GM19452 (cell line): ENCODE data around the gene OSBPL5.
"Not testable (repeated sequence)": the region's sequence is repeated elsewhere in the genome, so short reads cannot be mapped to it uniquely, and the experiment has no call there.

Experiments used
- ATAC-seq: cut with Tn5 transposase; IDR thresholded peaks from one replicate; pipeline ENCODE4 v1.9.1; 2021; ENCODE audit not compliant: unreplicated experiment

OSBPL5 gene

DNA sequence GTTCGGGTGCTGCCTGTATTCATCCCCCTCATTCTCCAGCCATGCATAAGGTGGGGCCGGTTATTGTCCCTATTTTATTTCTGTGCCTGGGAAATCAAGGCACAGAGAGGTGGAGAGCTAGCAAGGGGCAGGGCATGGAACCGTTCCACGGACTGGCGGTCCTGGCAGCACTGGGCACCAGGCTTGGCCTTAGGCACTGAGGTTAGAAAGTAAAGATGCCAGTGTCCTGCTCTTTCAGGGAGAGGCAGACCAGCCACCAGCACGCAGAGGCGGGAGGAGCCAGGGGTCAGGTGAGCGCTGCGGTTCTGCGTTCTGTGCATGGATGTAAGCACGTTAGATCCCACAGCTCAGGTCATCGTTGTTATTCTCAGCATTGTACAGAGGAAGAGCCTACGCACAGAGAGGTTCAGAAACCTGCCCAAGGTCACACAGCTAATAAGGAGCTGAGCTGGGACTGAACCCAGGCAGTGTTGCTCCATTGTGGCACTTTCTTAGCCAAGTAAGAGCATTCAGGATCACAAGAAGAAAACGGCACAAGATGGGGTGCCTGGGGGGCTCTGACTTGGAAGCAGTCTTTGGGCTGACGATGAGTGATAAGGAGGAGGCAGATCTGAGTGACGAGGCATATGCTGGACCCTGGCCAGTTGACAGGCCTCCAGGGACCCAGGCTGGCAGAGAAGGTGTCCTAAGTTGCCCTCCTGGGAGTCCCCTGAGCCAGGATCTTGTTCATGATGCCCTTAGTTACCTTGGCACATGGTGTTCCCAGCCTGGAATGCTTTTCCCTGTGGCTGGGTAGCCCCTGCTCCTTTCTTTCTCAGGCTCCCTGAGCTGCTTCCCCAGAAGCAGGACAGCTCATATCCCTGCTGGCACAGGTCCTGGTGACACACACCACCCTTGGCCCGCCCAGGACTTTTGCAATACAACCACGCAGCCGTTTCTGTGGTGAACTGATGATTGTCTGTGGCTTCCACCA lies 41.1 kb downstream of the OSBPL5 start:
- ATAC-seq = no peak

DNA sequence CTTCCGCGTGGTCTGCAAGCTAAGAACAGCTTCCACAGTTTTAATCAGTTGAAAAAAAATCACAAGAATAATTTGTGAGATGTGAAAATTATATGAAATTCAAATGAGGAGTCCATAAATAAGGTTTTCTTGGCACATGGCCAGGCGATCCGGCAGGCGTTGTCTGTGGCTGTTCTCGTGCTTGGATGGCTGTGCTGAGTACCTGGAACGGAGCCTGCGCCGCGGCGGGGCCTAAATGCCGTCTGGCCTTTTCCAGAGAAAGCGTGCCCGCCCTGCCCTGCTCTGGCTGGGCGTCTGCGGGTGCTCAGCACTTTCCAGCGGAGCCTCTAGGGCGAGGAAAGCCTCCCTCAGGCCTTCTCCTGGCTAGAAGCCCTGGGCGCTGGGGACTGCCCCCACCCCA lies 41.8 kb downstream of the OSBPL5 start:
- ATAC-seq = no peak

DNA sequence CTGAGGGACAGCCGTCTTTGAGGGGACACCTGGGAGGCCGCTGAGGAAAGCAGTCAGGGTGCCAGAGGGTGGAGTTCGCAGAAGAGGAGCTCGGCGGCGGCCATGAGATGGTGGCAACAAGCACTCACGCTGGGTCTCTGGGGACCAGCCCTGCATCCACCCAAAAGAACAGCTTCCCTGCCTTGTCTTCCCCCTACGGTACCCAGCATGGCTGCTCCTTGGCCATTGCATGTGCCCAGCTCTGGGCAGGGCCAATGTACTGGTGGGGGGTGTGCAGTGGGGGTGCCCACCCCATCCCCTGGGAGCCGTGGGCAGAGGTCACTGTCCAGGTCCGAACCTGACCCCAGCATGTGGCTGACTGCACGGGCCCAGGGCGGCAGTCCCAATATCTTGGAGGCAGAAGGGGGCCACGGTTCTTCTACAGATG lies 42.3 kb downstream of the OSBPL5 start:
- no peak for ATAC-seq

DNA sequence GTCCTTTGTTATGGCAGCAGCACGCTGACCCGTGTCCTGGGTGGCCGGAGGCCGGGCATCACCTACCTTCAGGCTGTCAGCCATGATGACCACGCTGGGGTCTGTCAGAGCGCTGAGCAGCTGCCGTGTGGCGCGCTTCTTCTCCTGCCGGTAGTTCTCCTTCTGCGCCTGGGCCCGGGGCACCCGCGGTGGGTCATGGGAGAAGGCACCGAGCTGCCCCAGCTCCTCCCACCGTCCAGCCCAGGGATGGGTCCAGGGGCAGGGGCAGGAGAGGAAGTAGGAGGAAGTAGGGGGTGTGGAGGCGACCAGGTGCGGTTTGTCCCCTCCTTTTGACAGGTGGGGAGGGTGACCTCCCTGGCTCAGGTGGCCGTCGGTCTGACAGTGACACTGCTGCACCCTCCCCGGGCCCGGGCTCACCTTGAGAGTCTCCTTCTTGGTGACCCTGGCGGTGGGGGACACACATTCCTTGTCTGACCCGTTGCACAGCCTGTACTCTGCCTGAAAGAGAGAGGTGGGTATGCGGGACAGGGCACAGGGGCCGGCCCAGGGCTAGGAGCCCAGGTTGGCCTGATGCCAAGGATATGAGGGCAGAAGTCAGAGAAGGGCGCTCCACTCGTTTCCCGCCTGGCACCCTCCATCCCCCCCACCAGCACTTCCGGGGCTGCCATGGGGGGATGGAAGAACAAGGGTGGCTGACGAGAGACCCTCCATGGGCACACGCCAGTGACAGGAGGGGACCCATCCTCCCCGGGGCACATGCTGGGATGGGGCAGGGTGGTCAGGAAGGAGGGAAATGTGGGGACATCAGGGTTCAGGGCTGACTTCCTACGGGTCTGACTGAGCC lies 43.0 kb downstream of the OSBPL5 start:
- no peak for ATAC-seq

DNA sequence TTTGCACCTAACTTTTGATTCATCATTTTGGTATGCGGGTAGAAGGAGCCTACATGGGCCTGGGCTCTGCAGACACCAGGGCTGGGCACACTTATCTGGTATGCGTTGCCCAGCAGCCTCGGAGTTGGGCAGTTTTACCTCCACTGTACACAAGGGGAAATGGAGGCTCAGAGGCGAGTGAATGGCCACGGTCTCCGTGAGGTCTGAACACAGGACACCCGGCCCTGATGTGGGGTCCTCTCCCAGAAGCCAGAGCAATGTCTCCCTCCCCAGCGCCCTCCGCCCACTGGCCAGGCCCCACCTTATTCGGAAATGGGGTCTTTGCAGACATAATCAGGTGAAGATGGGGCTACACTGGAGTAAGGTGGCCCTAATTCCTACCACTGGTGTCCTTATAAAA lies 43.7 kb downstream of the OSBPL5 start:
- ATAC-seq = no peak

DNA sequence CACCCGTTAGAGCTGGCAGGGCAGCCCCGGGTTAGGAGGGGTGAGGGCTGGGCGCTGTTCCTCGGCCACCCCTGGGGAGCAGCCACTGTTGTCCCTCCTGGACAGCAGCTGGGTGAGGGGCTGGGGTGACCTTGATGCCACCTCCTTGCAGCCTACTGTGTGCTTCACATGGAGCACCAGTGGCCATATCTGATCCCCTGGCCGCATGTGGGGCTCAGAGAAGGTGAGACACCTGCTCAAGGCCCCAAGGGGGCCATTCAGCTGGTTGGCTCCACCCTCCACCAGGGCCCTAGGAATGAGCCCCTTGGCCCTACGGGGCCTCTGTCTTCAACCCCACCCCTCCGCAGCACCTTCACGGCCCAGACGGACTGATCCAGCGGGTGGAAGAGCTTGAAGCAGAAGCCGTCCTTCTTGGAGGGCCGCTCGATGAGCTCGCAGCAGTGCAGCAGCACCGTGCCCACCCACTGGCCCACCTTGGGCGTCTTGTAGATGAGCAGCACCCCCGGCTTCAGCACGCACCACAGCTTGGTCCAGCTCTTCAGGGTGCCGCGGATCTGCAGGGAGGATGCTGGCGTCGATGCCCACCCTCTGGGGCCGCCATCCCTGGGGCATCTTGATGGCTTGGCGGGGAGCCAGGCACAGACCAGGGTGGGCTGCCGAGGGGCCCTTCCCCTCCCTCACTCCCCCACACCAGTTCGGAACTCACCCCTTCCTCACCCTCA lies 44.9 kb downstream of the OSBPL5 start:
- ATAC-seq = no peak

DNA sequence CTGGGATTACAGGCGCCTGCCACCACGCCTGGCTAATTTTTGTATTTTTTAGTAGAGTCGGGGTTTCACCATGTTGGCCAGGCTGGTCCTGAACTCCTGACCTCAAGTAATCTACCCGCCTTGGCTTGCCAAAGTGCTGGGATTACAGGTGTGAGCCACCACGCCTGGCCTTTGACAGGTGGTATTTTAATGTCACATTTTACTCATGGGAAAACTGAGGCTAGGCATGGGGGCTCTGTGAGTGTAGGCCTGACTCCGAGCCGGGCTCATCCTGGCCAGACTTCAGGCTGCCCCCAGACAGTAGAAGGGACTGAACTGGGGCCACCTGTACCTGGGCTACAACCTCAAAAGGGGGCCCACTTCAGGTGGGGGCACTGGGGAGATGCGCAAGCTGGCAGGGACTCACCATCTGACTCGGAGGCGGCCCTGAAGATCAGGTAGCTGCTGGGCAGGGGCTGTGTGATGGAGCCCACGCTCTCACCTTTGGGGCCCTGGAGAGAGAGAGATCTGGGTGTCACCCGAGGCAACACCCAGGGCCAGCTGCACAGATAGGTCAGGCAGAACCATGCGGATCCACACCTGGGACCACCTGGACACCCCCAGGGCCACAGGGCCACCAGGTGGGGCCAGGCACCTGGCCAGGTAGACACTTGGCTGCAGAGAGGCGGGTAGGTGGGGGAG lies 45.8 kb downstream of the OSBPL5 start:
- ATAC-seq = no peak

DNA sequence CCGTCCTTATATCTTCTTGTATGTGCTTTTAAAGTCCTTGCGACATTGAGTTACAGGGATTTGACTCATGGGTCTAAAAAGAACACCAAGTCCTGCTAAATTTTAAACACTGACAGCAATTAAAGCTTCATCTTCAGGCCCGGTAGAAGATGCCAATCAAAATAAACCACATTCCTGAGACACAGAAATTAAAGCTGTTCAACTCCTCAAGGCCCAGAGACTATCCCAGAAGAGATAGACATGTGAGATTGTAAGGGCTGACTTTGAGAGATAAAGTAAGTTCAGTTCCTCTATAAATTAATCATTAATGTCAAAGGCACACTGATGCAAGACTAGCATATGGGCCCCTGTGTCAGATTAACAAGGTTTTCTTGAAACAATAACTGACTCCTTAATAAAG lies 49.8 kb downstream of the OSBPL5 start:
- no peak for ATAC-seq

DNA sequence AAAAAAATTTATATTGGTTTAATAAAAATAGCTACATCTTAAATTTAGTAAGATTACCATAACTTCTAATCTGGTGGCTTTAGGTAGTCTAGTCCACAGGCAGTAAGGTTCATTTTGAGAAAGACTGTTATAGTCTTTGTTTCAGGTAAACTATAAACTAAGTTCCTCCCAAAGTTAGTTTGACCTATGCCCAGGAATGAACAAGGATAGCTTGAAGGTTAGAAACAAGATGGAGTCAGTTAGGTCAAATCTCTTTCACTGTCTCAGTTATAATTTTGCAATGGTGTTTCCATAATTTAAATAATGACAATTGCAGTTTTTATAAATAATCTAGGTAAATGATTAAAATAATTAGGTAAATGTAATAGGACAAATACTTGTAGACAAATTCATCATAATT lies 51.4 kb downstream of the OSBPL5 start:
- not testable (repeated sequence) for ATAC-seq

DNA sequence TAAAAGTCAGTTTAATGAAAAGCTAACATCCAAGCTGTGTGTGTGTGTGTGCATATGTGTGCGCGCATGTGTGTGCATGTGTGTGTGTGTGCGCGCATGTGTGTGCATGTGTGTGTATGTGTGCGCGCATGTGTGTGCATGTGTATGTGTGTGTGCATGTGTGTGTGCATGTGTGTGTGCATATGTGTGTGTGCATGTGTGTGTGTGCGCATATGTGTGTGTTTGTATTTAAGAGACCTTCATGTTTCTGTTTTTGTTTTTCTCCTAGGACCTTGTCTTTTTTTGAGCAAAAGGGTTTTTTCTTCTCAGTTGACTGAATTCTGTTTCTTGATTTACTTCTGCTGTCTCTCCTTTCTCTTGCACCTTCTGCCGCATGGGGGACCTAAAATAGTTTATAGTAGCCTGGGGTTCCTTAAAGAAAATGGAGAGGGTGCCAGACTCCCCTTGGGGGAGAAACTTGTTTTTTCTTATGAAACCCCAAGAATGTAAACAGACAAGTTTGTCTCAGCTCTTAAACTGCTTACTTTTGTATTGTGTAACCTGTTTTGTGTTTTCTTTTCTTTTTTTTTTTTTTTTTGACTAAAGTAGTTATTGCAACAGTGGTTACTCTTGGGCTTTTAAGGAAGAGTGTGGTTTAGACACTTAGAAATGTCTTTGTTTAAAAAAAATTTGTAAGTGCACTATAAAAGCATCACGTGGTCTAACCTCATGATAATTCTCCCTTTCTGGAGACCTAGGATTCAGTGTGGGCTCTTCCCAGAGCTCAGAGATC lies 53.0 kb downstream of the OSBPL5 start:
- ATAC-seq = no peak

DNA sequence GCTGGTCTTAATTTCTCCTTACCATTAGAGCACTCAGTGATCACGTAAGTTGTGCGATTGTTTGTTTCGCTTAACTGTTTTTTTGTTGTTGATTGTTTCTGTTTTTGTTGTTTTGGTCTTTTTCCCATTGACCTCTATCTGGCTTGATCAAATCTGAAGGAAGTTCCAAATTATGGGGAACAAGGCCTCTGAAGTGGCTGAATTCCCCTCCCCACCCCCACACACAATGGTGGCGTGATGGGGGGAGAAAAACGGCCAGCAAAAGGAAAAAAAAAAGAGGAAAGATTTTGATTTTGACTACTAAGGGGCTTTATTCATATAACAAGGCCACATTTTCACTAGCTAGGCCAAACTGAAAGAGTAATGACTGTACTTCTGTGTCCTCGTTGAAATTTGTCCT lies 53.6 kb downstream of the OSBPL5 start:
- ATAC-seq = no peak

DNA sequence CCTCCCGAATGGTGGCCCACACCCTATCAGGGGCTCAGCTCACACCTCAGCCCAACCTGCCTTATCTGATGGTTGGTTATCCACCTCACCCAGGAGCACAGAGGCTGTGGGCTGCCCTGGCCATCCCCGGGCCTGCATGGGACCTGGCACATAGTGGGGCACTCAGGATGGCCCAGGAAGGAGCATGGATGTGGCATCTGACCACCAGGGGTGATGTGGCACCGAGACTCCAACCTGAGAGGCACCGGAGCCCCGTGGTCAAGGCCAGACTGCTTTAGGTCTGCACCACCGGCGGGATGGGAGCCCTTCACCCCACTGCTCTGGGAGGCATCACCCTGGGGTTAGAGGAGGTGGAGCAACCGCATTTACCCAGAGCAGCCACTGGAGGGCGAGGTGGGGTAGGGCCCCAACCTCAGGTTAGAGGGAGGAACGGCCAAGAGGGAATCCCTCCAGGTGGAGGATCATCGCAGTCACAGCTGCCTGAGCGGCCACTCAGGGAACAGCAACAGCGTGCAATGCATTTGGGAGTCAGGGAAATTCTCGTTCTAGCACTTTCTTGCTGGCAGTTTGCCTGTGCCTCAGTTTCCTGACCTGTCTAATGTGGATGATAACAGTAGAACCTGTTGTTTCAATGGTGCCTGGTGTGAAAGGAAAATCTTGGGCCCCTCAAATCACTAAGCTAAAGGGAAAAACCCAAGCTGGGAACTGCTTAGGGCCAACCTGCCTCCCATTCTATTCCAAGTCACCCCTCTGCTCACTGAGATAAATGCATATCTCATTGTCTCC lies 55.0 kb downstream of the OSBPL5 start:
- no peak for ATAC-seq

DNA sequence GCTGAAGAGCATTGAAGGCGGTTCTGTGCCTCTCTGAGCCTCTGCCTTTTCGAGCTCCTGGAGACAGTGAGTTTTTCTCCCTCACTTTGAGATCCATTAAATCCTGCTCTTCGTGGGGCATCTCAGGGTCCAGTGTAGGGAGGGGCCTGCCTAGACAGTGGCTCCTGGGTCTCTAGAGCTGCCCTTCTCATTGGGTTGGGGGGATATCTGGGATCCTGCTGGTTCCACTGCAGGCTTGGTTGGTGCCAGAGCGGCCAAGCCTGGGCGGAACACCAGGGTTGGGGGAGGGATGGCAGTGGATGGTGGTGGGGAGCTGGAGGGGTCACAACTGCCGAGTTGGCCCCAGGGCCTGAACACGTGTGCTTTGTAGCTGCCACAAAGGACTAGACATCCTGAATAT lies 55.7 kb downstream of the OSBPL5 start:
- ATAC-seq = no peak

DNA sequence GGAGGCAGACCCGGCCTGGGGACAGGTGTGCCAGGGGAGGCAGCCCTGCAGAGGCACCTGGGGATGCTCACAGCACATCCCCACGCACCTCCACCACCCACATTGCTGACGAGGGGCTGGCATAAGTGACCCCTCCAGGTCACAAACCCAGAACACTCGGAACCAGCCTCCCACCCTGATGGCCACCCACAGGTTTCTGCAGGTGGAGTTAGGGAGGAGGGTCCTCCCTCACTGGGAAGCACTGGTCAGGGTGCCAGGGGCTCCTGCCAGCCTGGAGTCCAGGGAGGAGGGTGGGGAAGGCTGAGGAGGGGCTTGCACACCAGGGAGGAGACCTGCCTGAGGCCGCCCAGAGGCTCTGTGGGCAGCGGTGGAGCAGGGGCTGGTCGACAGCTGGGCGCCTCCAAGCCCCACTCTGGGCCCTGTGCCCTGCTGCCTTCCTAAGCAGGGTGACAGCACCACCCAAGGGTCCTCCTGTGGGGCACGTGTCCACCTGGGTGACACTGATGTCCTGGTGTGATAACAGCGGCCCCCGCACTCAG lies 56.9 kb downstream of the OSBPL5 start:
- ATAC-seq = no peak

DNA sequence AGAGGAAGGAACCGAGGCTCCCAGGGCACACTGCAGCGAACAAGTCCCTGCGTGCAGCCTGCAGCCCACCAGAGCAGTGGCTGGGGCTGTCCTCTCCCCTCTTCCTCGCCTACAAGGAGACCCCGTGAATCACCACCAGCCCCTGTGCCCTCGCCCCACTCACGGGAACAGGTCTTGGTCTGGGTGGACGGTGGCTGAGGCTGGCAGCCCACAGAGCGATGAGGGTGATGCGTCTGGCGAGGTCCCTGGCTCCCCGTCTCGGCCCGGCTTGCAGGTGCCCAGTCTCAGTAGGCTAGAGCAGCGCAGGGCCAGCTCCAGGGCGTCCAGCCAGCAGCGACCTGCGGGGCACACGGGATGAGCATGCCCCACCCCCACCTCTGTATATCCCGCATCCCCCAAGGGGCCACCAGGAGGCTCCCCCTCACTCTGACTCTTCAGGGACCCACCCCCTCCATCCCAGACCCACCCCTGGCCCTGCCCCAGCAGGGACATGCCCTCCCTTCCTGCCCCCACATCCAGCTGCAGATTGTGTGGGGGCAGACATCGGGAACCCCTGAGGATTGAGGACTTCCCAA lies 57.4 kb downstream of the OSBPL5 start:
- no peak for ATAC-seq

DNA sequence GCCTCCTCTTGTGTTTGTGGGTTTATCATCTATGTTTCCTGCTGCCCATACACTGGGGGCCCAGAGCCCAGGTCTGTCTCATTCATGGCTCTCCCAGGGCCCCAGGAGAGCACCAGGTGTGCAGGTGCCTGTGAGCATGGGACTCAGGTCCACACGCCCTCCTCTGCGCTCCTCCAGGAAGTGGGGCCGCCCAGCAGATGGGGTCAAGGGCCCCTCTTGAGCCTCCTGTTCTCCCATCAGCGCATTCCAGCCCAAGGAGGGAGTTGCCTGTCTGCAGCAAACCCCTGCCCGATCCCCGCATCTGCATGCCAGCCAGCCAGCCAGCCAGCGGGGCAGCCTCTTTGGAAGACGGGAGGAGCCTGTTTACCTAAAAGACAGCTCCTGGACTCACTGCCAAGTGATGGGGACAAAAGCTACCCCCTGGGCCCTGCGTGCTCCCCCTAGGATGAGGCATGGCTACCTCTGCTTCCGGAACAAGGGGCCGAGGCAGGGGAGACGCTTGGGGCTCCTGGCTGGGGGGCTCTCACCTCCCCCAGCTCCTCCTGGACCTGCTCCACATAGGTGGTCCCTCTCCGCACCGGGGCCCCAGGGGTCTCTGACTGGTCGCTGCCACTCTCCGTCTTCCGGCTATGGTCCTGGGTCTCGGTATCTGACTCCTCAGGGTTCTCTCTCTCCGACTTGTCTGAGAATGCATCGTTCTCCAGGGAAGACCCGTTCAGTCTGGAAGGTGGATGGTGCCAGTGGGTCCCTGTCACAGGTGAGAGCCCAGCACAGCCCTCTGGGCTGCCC lies 58.2 kb downstream of the OSBPL5 start:
- ATAC-seq = no peak

DNA sequence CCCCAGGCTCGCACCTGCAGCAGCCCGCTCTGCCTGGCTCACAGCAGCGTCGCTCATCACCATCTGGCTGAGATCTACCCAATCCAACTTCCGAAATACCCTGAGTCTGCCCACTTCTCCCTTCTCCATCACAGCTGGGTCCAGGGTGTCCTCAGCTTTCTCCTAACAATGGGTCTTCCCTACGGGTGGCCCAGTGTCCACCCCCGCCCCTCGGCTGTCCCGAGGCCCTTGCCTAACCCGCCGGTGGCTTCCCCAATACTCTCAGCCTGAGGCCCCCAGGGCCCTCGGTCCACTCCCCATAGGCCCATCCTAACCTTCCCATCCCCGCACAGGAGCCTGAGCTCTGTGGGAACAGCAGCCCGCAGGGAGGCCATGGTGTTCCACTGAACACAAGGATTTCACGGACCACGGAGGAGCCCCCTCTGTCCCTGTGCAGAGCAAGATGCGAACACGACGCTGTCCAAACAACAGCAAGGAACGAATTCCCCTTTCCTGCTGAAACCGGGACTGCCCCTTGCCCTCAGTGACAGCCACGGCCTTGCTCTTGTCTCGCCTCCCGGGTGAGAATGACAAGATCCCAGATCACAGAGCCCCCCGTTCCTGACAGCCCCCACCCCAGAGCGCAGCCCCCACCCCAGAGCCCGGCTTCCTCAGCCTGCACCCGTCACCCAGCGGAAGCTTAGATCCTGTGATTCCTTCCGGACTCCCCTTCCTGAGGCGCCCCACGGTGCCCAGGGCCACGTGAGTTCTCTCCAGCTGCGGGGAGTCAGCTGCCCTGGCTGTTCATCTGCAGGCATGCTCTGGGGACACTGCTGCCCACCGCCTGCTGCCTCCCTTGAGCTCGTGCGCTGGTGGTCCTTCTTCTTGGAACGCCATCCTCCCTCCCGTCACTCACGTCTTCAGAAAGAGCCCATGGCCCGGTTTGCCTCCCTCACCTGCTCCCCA lies 59.0 kb downstream of the OSBPL5 start:
- no peak for ATAC-seq
